AG10803 (cell line): ENCODE data around the gene NFAT5.
A peak's percentile ranks its signal among the peaks of the same experiment; 100 is the strongest.

Experiments used
- DNase-seq: peaks from one replicate; pipeline ENCODE4 v3.0.0; 2010; ENCODE audit warnings: low read depth
- H3K4me3 ChIP-seq: 2 replicates; pipeline ENCODE4 v1.5.1; 2011; ENCODE audit warnings: mild to moderate bottlenecking, low read length, control low read depth
- TF ChIP-seq, protein P1 (sequence below): conservative IDR thresholded peaks from 2 replicates; pipeline ENCODE4 v1.5.1; 2011; ENCODE audit warnings: mild to moderate bottlenecking, low read length, control low read depth, inconsistent platforms

Gene NFAT5

DNA sequence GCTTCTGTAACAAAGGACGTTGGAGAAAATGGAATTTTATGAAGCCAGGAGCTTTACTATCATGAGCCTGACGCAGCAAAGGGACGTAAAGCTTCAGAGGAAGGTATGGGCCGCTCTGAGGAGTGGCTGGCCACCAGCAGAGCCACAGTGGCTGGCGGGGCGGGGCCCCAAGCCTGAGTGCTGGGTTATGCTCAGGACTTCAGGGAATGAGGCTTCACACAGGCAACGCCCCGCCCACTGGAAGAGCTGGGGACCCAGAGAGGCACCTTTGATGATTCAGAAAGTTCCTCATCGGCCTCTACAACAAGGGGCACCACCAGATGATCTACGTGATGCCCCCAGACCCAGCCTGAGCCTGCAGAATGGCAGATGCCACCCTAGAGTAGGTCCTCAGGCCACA is 180.2 kb downstream of the NFAT5 start:
- no peak for DNase-seq
- TF ChIP-seq, protein P1, sequence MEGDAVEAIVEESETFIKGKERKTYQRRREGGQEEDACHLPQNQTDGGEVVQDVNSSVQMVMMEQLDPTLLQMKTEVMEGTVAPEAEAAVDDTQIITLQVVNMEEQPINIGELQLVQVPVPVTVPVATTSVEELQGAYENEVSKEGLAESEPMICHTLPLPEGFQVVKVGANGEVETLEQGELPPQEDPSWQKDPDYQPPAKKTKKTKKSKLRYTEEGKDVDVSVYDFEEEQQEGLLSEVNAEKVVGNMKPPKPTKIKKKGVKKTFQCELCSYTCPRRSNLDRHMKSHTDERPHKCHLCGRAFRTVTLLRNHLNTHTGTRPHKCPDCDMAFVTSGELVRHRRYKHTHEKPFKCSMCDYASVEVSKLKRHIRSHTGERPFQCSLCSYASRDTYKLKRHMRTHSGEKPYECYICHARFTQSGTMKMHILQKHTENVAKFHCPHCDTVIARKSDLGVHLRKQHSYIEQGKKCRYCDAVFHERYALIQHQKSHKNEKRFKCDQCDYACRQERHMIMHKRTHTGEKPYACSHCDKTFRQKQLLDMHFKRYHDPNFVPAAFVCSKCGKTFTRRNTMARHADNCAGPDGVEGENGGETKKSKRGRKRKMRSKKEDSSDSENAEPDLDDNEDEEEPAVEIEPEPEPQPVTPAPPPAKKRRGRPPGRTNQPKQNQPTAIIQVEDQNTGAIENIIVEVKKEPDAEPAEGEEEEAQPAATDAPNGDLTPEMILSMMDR: no peak
- H3K4me3 ChIP-seq: no peak overlapping the region

DNA sequence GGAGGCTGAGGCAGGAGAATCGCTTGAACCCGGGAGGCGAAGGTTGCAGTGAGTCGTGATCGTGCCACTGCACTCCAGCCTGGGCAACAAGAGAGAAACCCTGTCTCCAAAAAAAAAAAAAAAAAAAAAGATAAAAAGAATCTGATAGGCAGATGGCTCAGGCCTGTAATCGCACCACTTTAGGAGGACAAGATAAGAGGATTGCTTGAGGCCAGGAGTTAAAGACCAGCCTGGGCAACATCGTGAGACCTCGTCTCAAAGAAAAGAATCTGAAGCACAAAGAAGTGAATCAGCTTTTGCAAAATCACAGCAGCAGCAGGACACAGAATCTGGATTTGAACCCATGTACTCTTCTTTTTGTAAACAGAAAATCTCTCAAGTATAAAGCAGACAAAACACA is 181.3 kb downstream of the NFAT5 start:
- DNase-seq: no peak
- TF ChIP-seq, protein P1: no peak
- no peak overlapping the region for H3K4me3 ChIP-seq

DNA sequence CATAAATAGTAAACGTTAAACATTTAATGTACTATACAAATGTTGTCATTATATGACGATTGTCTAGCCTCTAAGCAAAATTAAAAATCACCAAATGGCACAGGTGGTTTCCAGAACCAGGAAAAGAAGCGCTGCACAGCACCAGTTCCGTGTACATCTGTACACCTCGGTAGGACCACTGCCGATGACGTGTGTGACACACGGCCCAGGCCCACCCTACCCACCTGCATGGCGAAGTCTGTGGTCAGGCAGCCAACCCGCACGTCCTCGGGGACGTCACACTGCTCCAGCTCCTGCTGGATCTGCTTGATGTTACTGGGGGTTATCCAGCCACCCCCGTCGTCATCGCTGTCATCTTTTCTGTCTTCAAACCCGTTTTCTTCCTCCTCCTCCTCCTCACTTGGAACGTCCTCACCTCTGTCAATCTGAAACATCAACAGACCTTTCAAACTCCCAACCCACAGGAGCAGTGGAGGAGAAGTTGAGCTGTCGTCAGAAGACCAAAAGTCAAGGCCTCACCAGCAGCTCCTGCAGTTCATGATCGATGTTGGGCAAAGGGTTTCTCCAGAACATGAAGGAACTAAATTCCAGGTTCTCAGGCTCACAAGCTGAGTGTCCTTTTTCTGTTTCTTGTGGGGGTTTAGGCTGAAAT is 183.1 kb downstream of the NFAT5 start:
- no peak overlapping the region for H3K4me3 ChIP-seq
- TF ChIP-seq, protein P1: no peak
- DNase-seq: no peak

DNA sequence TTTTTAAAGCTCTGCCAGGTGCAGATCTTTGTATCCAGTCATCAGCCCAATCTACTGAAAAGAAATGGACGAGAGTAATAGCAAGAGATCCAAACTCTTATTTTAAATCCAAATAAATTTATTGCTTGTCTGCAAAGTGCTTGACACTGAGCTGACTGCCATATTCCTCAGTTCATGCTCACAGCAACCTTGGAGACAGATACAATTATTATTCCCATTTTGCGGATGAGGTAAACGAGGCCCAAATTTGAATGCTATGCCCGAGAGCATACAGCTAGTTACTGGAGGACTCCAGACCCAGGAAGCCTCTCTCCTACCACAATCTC is 188.3 kb downstream of the NFAT5 start:
- peak overlapping the region; percentile 96 for H3K4me3 ChIP-seq
- DNase-seq: no peak
- TF ChIP-seq, protein P1: no peak
